Left hindlimb (tissue), 1 donor: ENCODE measurements around the gene TRIM66.
A peak's percentile ranks its signal among the peaks of the same experiment; 100 is the strongest.

ENCODE experiments used
- DNase-seq: peaks from one replicate; pipeline ENCODE4 v3.0.0-alpha.2; 2018

TRIM66 gene

DNA sequence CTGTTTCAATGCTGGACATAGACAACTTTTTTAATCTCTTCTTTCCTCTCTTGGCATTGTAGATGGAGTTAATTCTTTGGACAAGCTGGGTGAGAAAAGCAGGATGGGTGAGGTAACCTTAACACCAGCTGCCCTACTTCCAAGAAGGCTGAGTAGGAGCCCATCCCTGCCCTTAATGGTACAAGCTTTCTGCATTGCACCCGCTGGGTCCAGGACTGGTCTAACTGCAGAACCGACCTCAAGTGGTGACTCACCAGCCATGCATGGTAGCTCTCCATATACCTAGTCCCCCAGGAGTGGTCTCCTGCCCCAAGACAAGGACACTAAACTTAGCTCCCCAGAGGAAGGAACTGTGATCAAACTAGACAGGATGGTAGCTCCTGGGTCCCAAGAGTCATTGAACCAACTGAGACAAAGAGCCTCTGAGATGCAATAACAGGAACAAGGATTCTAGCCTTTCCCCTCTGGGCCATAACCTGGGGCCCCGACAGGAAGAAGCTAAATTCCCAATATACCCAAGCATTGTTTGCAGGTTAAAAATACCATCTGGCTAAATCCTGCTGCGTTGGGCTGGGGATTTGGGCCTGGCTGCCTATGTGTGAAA lies 32.3 kb upstream of the TRIM66 start:
- DNase-seq = no peak

DNA sequence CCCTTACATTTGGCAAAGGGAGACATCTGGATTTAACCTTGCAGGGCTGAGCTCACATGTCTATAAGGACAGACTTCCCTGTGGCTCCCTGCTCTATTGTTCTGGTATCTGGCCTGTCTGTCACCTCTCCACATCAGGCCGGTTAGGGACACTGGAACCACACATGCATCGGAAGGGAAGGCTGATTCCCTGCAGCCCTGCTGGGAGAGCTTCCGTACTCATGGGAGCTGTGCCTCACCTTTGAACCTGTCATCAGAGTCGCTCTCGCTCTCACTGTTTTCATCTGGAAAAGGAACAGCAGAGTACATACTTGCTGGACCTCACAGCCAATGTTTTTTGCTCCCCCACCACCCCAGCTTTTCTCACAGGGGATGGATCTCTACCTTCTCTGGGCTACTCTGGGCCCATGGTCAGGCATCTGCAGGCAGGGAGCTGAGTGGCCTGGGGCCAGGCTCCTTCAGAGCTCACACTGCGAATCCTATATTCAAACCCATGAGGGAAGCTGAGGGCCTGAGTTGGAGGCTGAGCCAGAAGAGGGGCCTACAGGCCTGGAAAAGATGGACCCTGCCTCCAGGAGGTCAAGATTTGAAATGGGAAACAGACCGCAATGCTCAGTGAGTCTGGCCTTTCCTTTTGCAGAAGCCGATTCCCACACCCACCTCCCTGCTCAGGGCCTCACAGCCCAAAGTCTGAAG lies 31.4 kb upstream of the TRIM66 start:
- DNase-seq = no peak

DNA sequence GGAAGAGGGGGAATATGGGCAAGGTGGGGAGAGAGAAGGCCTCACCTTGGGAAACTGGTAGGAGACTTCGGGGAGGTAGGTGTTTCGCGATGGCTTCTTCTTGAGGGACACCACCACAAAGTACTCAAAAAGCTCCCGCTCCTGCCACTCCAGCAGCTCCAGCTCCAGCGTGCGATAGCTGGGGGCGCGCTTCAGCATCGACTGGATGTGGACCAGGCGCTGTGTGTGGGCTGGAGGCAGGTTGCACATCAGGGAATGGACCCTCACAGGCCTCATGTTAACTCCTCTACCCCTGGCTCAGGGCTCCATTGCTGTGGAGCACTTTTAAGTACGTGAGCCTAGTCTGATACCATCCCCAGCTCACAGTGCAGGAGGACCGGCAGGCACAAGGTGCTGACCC lies 30.0 kb upstream of the TRIM66 start:
- DNase-seq = no peak

DNA sequence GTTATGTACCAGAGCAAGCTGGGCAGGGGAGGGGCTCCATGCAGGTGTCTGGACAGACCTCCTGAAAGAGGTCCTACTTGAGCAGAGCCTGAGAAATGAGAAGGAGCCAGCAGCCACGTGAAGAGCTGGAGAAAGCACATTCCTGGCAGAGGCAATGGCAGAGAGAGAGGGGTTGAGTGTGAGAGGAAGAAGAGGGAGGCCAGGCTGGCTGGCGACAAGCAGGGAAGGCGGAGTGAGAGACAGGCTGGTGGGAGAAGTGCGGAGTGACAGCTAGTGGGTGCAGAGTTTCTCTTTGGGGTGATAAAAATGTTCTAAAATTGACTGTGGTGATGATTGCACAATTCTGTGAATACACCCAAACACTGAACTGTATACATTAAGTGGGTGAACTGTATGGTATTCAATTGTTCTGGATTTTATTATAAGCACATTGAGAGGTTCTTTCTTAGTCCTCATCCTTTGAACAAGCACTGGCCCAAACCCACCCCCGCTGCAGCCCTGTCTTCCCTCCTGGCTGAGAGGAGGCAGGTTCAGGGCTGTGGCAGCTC lies 29.5 kb upstream of the TRIM66 start:
- DNase-seq = no peak

DNA sequence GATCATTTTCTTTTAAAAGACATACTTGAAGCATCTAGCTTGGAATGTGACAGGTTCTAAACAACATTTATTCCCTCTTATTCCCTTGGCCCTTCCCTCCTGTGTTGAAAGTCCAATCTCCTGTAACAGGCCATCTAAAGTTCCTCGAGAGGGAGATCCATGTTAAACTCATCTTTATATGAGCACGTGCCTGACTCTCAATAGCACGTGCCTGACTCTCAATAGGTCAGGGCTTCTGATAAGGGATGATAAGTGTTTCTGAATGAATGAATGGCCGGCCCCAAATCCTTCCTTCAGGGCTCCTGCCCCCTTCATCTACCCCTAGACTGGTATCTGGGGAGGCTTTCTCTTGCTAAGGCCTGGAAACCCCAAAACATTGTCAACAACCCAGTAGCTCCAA lies 27.3 kb upstream of the TRIM66 start:
- DNase-seq = no peak

DNA sequence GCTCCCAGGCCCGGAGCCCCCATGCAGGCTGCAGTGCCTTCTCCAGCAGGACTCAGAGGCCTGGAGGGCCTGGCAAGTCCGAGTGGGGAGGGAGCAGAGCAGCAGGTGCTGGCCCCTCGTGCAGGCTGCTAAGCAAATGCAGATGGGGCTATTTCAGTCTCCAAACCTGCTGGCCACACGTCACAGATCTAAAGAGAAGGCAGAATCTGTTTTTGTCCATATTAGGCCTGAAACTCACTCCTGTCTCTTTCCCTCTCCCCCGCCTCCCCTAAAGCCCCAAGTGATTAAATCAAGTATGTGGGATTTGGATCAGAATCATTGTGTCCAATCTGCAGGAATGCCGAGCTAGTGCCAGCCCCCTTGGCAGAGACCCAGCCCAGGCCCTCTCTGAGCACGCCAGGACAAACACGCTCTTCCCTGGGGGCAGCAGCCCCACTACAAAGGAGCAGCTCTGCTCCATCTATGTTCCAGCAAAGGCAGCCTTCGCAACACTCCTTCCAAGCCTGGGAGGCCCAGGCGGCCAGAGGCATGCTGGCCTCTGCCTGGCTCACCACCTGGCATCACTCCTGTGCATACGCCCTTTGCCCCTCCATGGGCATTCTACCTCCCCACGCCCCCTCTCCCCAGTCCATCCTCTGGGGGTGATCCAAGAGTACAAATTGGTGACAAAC lies 26.7 kb upstream of the TRIM66 start:
- peak; percentile 93 for DNase-seq

DNA sequence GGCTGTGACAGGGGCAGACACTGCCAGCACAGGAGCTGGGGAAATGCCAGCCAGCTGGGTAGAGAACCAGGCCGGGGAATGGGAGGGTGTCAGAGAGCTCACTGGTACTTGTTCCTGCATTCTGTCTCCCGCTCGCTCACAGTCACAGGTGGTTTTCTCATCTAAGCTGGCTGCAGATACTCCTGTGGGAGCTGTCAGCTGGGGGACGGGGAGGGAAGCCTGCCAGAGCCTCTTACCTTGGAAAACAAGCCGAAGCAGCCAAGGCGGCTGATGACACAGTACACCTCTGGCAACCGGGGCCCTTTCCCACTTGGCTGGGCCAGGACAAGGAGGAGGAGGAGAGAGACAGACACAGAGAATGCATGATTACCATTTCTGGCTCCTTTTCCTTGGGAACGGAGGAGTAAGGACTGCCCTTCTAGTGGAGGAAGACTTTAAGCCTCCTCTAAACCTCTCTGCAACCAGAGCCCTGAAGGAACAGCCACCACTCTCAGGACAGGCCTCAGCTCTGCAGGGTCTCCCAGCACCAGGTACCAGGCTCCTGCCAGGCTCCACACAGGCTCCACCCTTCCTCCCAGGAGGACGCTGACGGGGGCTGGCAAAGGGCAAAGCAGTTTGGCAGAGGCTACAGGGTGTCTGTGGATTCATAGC lies 25.2 kb upstream of the TRIM66 start:
- peak; percentile 90 for DNase-seq

DNA sequence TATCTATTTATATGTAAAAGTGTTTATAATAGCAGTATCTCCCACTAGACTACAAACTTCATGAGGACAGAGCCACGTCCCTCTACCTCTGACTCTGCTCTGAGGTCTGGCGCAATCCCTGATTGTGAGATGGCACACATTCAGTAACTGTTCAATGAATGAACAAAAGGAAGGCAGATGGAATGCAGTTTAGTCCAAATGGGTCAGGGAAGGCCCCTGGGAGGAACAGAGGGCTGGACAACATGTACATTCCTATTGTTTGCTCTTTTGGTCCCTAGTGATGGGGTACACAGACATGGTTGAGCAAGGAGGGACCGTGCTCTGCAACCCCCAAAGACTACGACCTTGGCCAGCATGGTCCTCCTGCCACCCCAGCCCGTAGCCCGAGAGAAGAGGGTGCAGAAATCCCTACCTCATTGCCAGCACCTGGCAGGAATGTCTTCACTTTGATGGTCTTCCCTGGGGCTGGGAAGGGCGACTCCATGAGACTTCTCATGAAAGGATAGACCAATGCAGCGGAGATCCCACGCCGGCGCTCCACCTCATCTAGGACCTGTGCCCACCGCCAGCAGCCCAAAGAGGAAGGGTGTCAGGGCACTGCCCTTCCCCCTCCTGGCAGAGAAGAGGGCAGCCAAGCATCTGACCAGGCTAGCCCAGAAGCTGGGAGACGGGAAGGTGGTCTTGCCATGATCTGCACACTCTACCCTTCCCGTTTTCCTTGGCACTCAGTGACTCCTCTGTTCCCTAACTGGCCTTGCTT lies 24.4 kb upstream of the TRIM66 start:
- DNase-seq = no peak

DNA sequence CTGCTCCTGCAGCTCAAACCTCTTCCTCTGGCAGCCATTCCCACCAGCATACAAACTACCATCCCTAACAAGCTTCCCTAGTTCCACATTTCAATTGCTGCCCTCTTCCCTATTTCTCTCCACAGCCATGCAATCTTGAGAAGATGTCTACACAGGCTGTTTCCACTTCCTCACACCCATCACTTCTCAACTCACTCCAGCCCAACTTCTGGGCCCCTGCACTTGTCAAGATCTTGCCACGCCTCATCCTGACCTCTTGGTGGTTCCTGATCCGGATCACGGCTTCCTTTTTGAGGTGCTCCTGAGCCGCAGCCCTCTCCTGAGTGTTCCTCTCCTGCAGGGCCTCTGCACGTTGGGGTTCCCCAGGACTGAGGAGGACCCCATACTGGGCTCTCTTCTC lies 22.7 kb upstream of the TRIM66 start:
- no peak for DNase-seq

DNA sequence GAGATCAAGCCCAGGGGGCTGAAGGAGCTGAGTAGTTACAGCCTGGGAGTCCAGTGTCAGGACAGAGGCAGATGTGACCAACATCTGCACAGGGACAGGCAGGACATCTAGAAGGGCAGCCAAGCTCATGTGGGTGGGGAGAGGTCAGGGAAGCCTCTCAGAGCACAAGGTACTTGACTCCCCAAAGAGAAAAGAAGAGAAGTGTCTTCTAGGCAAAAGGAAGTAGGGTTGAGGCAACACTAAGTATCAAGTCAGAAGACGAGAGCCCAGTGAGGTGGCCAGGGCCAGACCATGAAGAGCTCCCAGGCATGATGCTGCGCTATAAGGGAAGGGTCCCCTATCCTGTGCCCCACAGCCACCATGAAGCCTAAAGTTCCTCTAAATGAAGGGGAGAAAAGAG lies 21.7 kb upstream of the TRIM66 start:
- DNase-seq = no peak

DNA sequence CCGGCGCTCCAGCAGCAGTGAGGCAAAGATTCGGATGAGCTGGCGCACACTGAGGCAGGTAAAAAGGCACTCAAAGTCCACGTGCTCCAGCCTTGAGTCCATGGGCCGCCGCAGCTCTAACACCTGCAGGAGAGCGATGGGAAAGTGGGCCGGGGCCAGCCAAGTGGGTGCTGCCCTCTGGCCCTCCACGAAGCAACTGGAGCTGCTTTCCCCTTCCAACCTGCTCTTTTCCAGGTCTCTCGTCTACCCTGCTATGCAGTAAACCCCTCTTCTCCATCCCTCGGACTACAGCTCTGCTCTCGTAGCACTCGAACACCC lies 20.1 kb upstream of the TRIM66 start:
- no peak for DNase-seq

DNA sequence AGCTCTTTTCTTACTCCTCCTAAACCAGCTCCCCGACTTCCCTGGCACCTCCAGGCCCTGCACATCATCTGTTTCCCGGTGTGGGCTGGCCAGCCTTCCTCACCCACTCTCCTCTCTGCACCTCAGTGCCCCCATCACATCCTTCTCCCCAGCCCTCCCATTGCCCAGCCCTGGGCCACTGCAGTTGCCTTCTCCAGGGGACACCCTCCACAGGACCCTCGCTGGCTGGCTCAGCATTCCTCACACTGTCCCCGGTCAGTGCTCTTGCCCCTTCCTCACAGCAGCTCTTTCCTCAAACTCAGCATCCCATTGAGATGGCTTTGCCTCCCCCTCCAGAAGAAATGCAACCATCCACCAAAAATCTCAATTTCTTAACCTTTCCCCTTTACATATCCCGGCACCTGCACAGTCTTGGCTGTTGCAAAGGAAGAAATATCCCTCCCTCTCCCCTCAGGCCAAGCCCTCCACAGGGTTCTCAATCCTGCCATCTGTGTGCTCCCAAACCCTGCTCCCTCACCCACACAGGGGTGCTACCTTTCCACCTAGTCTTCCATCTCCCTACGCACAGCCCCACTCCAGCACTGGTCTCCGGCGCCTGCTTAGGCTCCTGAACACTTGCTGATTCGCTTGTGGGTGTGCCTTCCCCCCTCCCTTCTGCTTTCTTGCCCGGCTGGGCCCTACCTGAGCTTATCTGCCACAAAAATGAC lies 19.6 kb upstream of the TRIM66 start:
- no peak for DNase-seq

DNA sequence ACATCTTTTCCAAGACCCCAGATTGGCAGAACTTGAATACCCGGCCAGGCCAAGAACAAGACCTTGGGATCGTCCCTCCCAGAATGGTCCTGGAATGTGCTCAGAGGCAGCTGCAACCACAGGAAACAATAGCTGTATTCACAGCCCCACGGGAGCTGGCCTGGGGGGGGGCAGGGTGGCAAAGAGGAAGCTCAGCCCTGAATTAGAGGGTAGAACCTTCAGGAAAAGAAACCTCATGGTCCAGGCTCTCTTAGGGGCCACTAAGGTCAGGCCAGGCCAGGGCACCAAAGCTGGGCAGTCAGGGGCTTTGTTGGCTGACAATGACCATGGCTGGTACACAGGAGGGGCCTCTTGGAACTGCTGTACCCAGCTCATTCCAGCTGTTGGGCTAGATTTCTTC lies 17.4 kb upstream of the TRIM66 start:
- peak; percentile 62 for DNase-seq

DNA sequence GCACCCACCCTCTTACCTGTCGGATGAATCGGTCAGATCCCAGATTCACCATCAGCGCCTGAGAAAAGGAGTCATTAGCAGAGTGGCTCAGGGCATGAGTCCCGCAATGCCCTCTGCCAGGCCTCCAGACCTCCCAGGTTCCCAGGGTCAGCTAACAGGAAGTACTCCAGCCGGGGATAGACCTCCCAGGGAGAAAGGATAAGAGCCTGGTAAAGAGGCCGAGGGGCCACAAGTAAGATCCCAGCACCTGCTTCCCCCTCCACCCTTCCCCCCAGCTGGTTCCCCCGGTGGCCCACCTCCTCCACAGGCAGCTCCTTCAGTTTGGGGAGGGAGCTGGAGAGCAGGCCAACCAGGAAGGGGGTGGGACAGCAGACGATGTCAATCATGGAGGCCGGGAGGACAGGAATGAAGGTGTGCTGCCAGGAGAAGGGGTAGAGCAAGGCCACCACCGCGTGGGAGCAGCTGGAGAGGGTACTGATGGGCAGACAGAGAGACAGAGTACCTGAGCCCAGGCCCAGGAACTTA lies 16.5 kb upstream of the TRIM66 start:
- DNase-seq = peak; percentile 18

DNA sequence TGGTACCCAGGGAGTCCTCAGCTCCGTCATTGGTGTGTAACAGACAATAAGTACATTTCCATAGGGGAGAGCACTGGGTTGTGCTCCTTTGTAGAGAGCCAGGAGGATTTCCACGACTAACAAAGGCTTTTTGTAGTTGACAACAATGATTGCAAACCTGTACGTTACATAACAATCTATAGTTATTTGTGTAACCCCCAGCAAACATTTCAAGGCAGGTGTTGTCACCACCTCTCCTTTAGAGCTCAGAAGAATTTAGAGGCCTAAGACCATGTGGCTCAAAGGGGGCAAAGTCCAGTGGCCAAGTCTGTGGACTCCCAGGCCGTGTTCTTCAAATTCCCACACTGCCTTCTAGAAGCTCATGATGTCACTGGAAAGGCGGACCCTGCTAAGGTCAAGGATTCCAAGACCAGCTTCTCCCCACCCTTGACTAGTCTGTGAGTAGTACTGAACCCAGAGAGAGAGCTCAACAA lies 15.9 kb upstream of the TRIM66 start:
- peak; percentile 20 for DNase-seq

DNA sequence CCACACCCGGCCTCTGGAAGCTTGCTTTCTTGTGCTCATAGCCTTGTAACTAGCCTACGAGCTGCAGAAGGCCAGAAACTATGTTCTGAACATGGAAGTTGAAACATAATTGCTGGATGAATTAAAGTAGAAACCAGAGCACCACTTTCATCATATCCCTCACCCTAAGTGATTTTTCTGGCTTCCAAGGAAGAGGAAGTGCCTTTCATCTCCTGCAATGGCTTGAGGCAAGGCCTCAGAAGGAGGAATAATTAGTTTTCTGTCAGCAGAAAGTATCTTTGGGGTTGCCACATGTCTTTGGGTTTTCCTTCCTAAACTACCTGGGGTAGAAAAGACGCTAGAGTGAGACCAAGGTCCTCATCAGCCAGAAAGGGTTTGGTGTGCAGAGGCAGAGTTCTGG lies 14.6 kb upstream of the TRIM66 start:
- no peak for DNase-seq

DNA sequence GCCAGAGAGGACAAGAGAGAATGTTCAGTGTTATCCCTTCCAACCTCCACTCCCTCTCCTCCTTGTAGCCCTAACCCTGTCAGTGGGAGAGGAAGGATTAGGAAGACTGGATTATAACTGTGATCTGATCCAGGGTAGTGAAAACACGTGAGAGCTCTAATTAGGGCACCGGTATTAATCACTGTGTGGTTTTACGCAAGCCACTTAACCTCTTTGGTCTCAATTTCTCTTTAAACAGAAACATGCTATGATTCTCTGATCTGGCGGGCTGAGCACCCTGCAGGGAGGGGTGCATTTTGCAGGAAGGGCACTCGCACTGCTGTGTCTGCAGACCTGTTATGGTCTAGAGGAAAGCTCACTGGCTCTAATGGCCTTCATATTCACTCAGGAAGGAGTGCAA lies 11.7 kb upstream of the TRIM66 start:
- DNase-seq = no peak

DNA sequence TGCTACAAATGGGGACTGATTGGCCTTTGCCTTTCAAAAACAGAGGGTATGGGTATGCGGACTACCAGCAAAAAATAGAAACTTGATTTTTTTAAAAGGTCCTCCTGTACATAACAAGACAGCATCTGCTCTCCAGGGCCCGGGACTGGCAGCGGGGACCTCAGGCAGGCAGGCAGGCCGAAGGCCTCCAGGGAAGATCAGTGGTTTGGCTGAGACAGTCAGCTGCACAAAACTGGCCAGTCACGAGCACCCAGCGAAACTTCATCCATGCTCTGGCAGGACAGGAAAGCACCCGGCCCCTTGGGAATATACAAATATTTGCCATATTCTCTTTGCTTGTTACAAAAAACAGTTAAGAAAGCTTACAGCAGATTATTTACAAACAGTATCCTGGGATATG lies 11.1 kb upstream of the TRIM66 start:
- DNase-seq = peak; percentile 10

DNA sequence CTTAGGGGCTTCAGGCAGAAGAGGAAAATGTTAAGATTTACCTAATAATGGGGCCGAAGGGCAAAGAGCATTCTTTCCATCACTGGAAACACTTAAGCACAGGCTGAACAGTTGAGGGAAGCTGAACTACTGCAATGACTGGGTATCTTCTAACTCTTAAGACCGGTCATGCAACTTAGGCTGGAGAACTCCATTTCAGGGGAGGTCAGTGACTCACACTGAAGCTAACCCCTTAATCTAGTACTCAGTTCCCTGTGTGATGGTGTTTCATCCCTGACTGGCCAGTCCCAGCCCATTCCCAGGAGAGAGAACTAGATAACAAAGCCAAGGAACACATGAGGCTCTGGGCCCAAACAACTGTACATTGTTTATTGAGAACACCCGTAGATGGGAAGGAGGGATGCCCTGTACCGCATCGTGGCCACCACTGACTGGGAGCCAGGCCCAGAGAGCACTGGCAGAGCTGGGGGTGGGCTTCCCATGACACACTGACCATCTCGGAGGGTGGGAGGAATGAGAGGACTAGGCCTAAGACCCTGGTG lies 10.6 kb upstream of the TRIM66 start:
- DNase-seq = peak; percentile 11

DNA sequence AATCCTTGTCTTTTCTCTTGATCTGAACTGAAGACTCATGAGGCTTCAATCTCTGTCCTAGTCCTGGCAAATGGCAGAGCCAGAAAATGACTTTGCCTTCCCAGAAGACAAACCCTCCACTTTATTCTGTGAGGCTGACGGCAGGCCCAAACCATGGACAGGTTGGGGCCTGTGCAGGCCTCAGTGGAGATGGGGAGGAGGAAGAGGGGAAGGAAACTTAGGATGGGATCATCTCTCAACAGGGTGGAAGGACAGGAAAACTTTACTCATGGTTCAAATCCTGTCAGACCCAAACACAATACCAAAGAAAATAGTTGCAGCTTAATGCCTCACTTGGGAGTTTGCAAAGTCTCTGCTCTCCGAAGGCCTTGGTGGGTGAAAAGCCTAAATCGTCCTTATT lies 10.0 kb upstream of the TRIM66 start:
- DNase-seq = peak; percentile 6

DNA sequence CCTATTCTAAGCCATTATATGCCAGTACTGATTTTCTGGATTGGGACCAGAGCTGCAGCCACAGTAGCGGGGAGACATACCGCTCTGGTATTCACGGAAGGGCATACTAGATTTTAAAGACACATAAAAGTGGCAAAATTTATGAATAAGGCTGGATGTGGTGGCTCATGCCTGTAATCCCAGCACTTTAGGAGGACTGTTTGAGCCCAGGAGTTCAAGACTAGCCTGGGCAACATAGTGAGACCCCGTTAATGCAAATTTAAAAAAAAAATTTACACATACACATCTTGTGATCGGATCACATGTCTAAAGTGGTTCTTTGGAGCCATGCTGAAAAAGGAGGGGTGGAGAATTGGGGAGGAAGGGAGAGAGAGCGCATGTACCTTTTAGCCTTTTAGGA lies 9.1 kb upstream of the TRIM66 start:
- peak; percentile 11 for DNase-seq
